ENCODE results near the gene DOCK7. TPM values are rescaled to one million over a fixed set of nuclear protein-coding genes. Genes with fewer than 3 reads are reported as not detected.
A peak's percentile ranks its signal among the peaks of the same experiment; 100 is the strongest.
"Not testable (repeated sequence)": the region's sequence is repeated elsewhere in the genome, so short reads cannot be mapped to it uniquely, and the experiment has no call there.

The DOCK7 gene
- total RNA-seq, 1 donor from 2014 or later, result 46.0 TPM

DNA sequence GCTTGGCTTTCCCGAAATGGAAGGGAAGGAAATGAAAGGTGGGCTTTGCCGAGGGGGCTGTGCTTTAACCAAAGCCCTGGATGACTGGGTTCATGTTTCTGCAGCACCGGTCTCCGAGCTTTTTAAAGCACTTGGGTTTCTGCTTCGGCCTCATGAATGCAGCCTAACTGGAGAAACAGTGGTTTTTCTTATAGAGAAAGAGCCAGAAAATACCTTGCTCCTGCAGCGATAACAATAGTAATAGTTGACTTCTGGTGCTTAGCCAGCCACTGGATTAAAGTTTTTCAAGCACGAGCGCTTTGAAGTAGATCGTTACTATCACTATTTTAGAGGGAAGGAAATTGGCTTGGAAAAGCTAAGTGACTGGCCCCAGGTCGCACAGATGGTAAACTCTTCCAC is 500 bp upstream of the DOCK7 start:
- intact Hi-C loops (cut with DNase I), result loop anchor here (1.0 to 5.0 kb wide), 4 partner anchors 39 to 252 kb away; partner anchors contain the start of genes ATG4C and USP1
- Histone ChIP-seq H3K9me3 (no peaks in the 10 kb centered on the region), H3K36me3 (no peaks in the 10 kb centered on the region), H3K27me3 (no peaks in the 10 kb centered on the region), H3K27ac (peak overlapping the region; percentile 89 to 95), H3K4me3 (peak overlapping the region; percentile 94 to 96), H3K4me1 (peaks cover 11 to 37% of the 10 kb centered on the region in 2 donors)
- DNase-seq (ENCODE audit: low spot score in 2 of 2), result no peak
- TF ChIP-seq, protein P1, sequence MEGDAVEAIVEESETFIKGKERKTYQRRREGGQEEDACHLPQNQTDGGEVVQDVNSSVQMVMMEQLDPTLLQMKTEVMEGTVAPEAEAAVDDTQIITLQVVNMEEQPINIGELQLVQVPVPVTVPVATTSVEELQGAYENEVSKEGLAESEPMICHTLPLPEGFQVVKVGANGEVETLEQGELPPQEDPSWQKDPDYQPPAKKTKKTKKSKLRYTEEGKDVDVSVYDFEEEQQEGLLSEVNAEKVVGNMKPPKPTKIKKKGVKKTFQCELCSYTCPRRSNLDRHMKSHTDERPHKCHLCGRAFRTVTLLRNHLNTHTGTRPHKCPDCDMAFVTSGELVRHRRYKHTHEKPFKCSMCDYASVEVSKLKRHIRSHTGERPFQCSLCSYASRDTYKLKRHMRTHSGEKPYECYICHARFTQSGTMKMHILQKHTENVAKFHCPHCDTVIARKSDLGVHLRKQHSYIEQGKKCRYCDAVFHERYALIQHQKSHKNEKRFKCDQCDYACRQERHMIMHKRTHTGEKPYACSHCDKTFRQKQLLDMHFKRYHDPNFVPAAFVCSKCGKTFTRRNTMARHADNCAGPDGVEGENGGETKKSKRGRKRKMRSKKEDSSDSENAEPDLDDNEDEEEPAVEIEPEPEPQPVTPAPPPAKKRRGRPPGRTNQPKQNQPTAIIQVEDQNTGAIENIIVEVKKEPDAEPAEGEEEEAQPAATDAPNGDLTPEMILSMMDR (IDR thresholded peaks at IDR 0.05), result no peak

DNA sequence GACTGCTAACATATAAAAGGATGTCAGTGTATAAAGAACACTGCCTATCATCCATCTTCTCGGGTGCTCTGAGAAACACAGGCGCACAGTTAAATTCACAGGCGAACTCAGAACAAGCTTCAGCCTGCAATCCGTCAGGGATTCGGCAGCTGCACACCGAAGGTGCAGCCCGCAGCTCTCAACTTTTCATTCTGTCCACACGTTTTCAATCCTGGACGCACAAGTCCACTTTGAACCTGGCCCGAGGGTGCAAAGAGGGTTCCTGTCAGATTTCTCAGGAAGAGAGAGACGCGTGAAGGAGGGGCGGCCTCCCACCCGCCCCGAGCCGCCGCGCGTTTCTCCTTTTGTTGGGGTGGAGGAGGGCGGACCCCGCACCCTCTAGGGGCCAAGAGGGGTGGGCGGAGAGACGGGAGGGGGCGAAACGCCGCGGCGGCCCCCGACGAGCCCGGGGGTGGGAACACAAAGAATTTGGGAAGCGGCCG is 724 bp downstream of the DOCK7 start:
- Histone ChIP-seq H3K27ac (peak overlapping the region; percentile 89 to 95), H3K36me3 (no peaks in the 10 kb centered on the region), H3K27me3 (no peaks in the 10 kb centered on the region), H3K4me1 (peaks cover 11 to 38% of the 10 kb centered on the region in 2 donors), H3K9me3 (no peaks in the 10 kb centered on the region), H3K4me3 (peak overlapping the region; percentile 94 to 96)
- intact Hi-C loops (cut with DNase I), result loop anchor here (5.0 kb wide), 2 partner anchors 40 to 60 kb away; no protein-coding TSS in a partner anchor
- TF ChIP-seq, protein P1 (IDR thresholded peaks at IDR 0.05), result no peak
- DNase-seq (ENCODE audit: low spot score in 2 of 2), result no peak

DNA sequence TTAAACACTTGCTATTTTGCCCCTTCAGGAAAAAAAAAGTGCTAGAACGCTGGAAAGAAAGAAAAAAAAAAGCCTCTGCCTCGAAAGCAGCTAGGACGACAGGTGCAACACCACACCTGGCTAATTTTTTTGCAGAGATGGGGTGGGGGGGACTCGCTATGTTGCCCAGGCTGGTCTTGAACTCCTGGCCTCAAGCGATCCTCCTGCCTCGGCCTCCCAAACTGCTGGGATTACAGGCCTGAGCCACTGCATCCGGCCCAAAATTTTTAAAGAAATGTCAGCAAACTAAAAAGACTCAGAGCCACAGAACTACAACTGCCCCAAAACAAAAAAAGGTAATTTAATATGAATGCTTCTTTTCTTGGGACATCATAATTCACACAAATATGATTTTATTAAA is 1.4 kb downstream of the DOCK7 start:
- TF ChIP-seq, protein P1 (IDR thresholded peaks at IDR 0.05), result no peak
- peak overlapping the region in 1 of 2 donors; percentile 94 for H3K4me3 ChIP-seq
- H3K27me3 ChIP-seq, result no peaks in the 10 kb centered on the region
- no peak for DNase-seq (ENCODE audit: low spot score in 2 of 2)
- intact Hi-C loops (cut with DNase I), result loop anchor here (5.0 kb wide), 2 partner anchors 40 to 60 kb away; no protein-coding TSS in a partner anchor
- H3K9me3 ChIP-seq, result no peaks in the 10 kb centered on the region
- peaks cover 11 to 40% of the 10 kb centered on the region in 2 donors for H3K4me1 ChIP-seq
- H3K27ac ChIP-seq, result peak overlapping the region; percentile 89 to 95
- H3K36me3 ChIP-seq, result no peaks in the 10 kb centered on the region

- Histone ChIP-seq H3K36me3 (no peaks in the 10 kb centered on the region), H3K27me3 (no peaks in the 10 kb centered on the region), H3K27ac (no peak overlapping the region), H3K4me3 (peak overlapping the region in 1 of 2 donors; percentile 3), H3K9me3 (no peaks in the 10 kb centered on the region), H3K4me1 (peaks cover 11 to 35% of the 10 kb centered on the region in 2 donors)
- intact Hi-C loops (cut with DNase I), result loop anchor here (5.0 kb wide), 2 partner anchors 42 to 62 kb away; no protein-coding TSS in a partner anchor
- TF ChIP-seq, protein P1 (IDR thresholded peaks at IDR 0.05), result no peak
- DNase-seq (ENCODE audit: low spot score in 2 of 2), result no peak
These were observed 2.7 kb downstream of the DOCK7 start for GRCh38 chr1:62685431-62685859.

- Histone ChIP-seq H3K27me3 (no peaks in the 10 kb centered on the region), H3K27ac (no peak overlapping the region), H3K4me1 (peaks cover 11 to 23% of the 10 kb centered on the region in 2 donors), H3K36me3 (no peaks in the 10 kb centered on the region), H3K4me3 (no peak overlapping the region), H3K9me3 (no peaks in the 10 kb centered on the region)
- TF ChIP-seq, protein P1 (IDR thresholded peaks at IDR 0.05), result no peak
- intact Hi-C loops (cut with DNase I), result no loop called here
- no peak for DNase-seq (ENCODE audit: low spot score in 2 of 2)
These were observed 5.7 kb downstream of the DOCK7 start for GRCh38 chr1:62682531-62682930.

GRCh38 chr1:62680992-62681391 is 7.2 kb downstream of the DOCK7 start:
- H3K9me3 ChIP-seq; intact Hi-C loops (cut with DNase I); H3K4me3 ChIP-seq; DNase-seq (ENCODE audit: low spot score in 2 of 2); H3K27ac ChIP-seq; H3K36me3 ChIP-seq; H3K27me3 ChIP-seq: not testable (repeated sequence)
- peaks cover 8 to 15% of the 10 kb centered on the region in 2 donors for H3K4me1 ChIP-seq

DNA sequence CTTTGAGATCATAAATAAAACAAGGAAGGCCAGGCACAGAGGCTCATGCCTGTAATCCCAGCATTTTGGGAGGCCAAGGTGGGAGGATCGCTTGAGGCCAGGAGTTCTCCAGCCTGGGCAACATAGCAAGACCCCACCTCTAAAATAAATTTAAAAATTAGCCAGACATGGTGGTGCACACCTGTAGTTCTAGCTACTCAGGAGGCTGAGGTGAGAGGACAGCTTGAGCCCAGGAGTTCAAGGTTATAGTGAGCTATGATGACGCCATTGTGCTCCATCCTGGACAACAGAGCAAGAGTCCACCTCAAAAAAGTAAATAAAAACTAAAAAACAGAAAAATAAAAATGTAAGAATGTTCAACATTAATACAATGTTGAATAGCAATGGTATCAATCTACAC is 10.4 kb downstream of the DOCK7 start:
- intact Hi-C loops (cut with DNase I); DNase-seq (ENCODE audit: low spot score in 2 of 2); H3K27ac ChIP-seq: not testable (repeated sequence)

More for the DNA sequence above, 10.4 kb downstream of the DOCK7 start:
- not testable (repeated sequence) for H3K27me3 ChIP-seq, H3K4me3 ChIP-seq, H3K9me3 ChIP-seq, H3K36me3 ChIP-seq, H3K4me1 ChIP-seq
